DOHH2 (cell line): ENCODE results near the gene PRUNE1.

Experiments
- H3F3A ChIP-seq: fragments of 200-600 bp; sonication (generic), shearing (Covaris generic); 2 replicates; pipeline ENCODE4 v1.6.0; 2016; ENCODE audit warnings: antibody characterized with exemption, mild to moderate bottlenecking; ENCODE audit not compliant: control insufficient read depth, insufficient read depth
- H3K27ac ChIP-seq: fragments of 200-600 bp; sonication (generic); 2 replicates; pipeline ENCODE4 v1.5.1; 2014; ENCODE audit warnings: low read depth, mild to moderate bottlenecking, low read length, moderate library complexity
- H3K27me3 ChIP-seq: fragments of 200-600 bp; sonication (generic); 2 replicates; pipeline ENCODE4 v1.6.1; 2014; ENCODE audit warnings: mild to moderate bottlenecking, low read length, mixed read lengths; ENCODE audit not compliant: control insufficient read depth
- H3K36me3 ChIP-seq: fragments of 200-600 bp; sonication (generic); 2 replicates; pipeline ENCODE4 v1.6.1; 2014; ENCODE audit warnings: mild to moderate bottlenecking, low read length, moderate library complexity, mixed read lengths; ENCODE audit not compliant: control insufficient read depth
- H3K4me1 ChIP-seq: fragments of 200-600 bp; sonication (generic); 2 replicates; pipeline ENCODE4 v1.6.1; 2014; ENCODE audit warnings: mild to moderate bottlenecking, low read length, mixed read lengths; ENCODE audit not compliant: control insufficient read depth
- H3K4me2 ChIP-seq: fragments of 200-600 bp; sonication (generic); 2 replicates; pipeline ENCODE4 v1.6.0; 2014; ENCODE audit warnings: mild to moderate bottlenecking, low read length, moderate library complexity
- H3K4me3 ChIP-seq: fragments of 200-600 bp; sonication (generic); 2 replicates; pipeline ENCODE4 v1.5.1; 2014; ENCODE audit warnings: mild to moderate bottlenecking, low read length, mixed read lengths
- H3K79me2 ChIP-seq: fragments of 200-600 bp; sonication (generic); 2 replicates; pipeline ENCODE4 v1.6.1; 2014; ENCODE audit warnings: mild to moderate bottlenecking, low read length, mixed read lengths; ENCODE audit not compliant: control insufficient read depth
- H3K9me2 ChIP-seq: fragments of 200-600 bp; sonication (generic); replicated peaks from 2 replicates; pipeline ENCODE4 v1.6.1; 2014; ENCODE audit warnings: mild to moderate bottlenecking, low read length, mixed read lengths; ENCODE audit not compliant: control insufficient read depth
- H3K9me3 ChIP-seq: fragments of 200-600 bp; sonication (generic); 2 replicates; pipeline ENCODE4 v1.6.1; 2014; ENCODE audit warnings: antibody characterized with exemption, low read length, mixed read lengths; ENCODE audit not compliant: control insufficient read depth, insufficient read depth
- H4K20me1 ChIP-seq: fragments of 200-600 bp; sonication (generic); 2 replicates; pipeline ENCODE4 v1.6.0; 2014; ENCODE audit warnings: low read depth, mild to moderate bottlenecking, antibody characterized with exemption, low read length, moderate library complexity; ENCODE audit not compliant: control insufficient read depth, insufficient read depth
- CTCF ChIP-seq: fragments of 200-600 bp; sonication (generic); IDR thresholded peaks from one replicate; pipeline ENCODE4 v1.5.1; 2014; ENCODE audit warnings: antibody characterized with exemption, mild to moderate bottlenecking, low read depth, low read length; ENCODE audit not compliant: poor library complexity, severe bottlenecking
- EZH2phosphoT487 ChIP-seq: fragments of 200-600 bp; sonication (generic); IDR thresholded peaks from 2 replicates; pipeline ENCODE4 v1.6.1; 2017; ENCODE audit warnings: borderline replicate concordance, mild to moderate bottlenecking, antibody characterized with exemption, low read length, moderate library complexity, mixed read lengths

Gene PRUNE1

DNA sequence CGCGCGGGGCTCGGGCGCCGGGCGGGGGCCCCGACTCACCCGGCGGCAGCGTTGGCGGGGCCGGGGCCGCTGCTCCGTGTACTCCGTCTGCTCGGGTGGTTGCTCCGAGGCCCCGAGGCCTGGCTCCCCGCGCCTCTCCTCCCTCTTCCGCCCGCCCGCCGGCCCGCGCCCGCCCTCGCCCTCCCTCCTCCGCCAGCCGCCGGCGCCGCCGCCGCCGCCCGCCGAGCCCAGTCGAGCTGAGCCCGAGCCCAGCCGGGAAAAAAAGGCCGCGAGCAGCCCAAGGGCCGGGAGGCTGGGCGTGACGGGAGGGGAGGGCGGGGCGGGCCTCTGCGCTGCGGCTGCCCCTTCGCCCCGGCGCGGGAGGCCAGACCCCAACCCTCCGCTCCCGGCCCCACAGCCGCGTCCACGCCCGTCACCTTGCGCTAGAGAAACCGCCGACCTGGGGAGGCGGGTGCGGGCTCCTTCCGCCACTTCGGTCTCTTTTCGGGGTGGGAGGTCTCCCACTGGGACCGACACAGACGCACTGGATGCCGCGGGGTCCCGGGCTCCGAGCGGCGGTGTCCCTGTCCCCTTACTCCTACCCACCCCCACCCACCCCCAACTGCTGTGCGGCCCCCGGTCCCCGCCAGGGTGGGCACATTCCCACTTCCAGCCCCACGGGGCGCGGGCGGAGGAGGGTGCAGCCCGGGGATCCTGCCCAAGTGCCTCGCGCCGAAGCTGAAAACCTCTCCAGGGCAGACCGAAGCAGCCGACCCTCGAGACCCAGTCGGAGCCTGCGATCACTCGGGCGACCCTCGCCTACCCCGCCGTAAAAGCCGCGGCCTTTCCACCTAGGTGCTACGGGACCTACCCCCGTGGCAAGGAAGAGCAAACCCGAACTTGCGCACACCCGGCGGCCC is 33.4 kb upstream of the PRUNE1 start, which contains the start of gene CERS2:
Gene CERS2, minus strand, starts transcription at position 256 of the 899 bp plus-strand sequence. CDS start 5,745 bp downstream, outside the sequence.
- H3K79me2 ChIP-seq = peaks cover 57% of the 10 kb centered on the region
- no peaks in the 10 kb centered on the region for H3K9me2 ChIP-seq
- no peaks in the 10 kb centered on the region for H3K9me3 ChIP-seq
- peak within 1 kb of the TSS; percentile 90 for H3K4me2 ChIP-seq
- H3K27ac ChIP-seq = peak within 1 kb of the TSS; percentile 50
- H3K36me3 ChIP-seq = peaks cover 33% of the 10 kb centered on the region
- H3K27me3 ChIP-seq = no peaks in the 10 kb centered on the region
- H4K20me1 ChIP-seq = 0 out of 2 replicates have a peak, but pooled peaks cover 3% of the 10 kb centered on the region
- TF ChIP-seq EZH2phosphoT487 (no peak), CTCF (no peak)
- peak within 1 kb of the TSS; percentile 90 for H3K4me3 ChIP-seq
- peaks cover 63% of the 10 kb centered on the region for H3K4me1 ChIP-seq
- H3F3A ChIP-seq = peaks cover 9% of the 10 kb centered on the region

- H3K9me2 ChIP-seq = no peaks in the 10 kb centered on the region
- H4K20me1 ChIP-seq = no peaks in the 10 kb centered on the region
- H3K79me2 ChIP-seq = peaks cover 41% of the 10 kb centered on the region
- TF ChIP-seq EZH2phosphoT487 (no peak), CTCF (no peak)
- H3K4me1 ChIP-seq = peaks cover 64% of the 10 kb centered on the region
- peaks cover 9% of the 10 kb centered on the region for H3F3A ChIP-seq
- H3K36me3 ChIP-seq = peaks cover 27% of the 10 kb centered on the region
- no peak overlapping the region for H3K27ac ChIP-seq
- H3K27me3 ChIP-seq = no peaks in the 10 kb centered on the region
- H3K4me3 ChIP-seq = no peak overlapping the region
- no peaks in the 10 kb centered on the region for H3K9me3 ChIP-seq
- H3K4me2 ChIP-seq = peak overlapping the region; percentile 65
These were observed 31.8 kb upstream of the PRUNE1 start for GRCh38 chr1:150976401-150976821.

DNA sequence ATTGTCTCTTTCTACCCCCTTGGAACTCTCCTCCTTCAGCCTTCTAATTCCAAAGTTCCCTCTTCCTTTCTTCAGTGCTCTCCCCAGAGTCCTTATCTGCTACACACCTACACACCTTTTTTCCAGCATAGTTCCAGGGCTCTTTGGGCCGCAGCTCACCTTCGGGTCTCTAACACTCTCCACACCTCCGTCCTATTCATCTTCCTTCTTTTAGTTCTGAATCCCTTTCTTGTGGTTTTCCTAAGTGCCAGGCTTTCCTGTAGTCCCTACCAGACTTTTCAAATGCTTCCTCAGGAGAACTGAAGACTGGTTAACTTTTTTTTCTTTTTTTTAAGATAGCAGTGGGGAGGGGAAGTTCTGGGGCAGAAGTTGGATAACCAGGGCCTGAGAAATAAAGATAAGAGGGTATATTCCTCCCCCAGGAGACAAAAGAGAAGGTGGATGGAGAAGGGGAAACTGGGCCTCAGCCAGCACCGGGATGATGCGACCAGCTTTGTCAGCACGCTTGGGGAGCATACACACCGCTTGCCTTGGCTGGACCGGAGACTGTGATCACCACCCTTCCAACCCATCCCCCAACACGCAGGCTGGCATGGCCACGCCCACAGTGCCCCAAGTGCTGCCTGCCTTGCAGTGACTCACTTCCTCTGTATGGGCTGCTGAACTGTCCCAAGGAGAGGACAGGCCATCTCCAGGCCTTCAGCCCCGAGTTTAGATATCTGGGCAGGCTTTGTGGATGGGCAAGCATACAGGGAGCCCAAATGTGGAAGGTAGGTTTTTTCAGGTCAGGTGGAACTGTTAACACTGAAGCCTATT is 31.2 kb upstream of the PRUNE1 start:
- H3K4me3 ChIP-seq = peak overlapping the region; percentile 65
- no peak overlapping the region for H3K27ac ChIP-seq
- H4K20me1 ChIP-seq = no peaks in the 10 kb centered on the region
- H3K4me1 ChIP-seq = peaks cover 59% of the 10 kb centered on the region
- peak overlapping the region; percentile 65 for H3K4me2 ChIP-seq
- H3F3A ChIP-seq = peaks cover 9% of the 10 kb centered on the region
- H3K9me2 ChIP-seq = no peaks in the 10 kb centered on the region
- peaks cover 20% of the 10 kb centered on the region for H3K36me3 ChIP-seq
- H3K79me2 ChIP-seq = peaks cover 34% of the 10 kb centered on the region
- no peaks in the 10 kb centered on the region for H3K27me3 ChIP-seq
- H3K9me3 ChIP-seq = no peaks in the 10 kb centered on the region
- TF ChIP-seq CTCF (no peak), EZH2phosphoT487 (no peak)
